HL-60/S4 (cell line): ENCODE data around the gene MFAP3.

ENCODE experiments used
- in situ Hi-C: fragments of 300-500 bp; cut with MboI; formaldehyde crosslinking; loops from 2 replicates; pipeline ENCODE4 v1.14.3; 2022; ENCODE audit warnings: low sequenced_read_pairs

The MFAP3 gene

DNA sequence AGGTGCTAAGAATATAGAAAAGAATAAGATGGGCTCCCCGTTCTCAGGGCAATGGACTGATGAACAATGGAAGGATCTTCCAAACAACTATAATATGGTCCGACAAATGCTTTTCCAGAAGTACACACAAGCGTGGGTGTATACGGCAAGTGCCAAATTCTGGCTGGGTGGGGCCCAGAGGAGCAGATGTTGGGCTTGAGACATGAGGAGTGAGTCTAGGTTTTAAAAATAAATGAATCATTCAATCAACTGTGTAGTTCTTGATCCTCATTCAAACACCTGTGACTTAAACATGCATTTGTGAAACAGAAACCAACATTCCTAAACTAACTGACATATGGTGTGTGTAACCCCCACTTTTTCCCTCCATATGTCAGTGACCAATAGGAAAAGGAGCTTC lies 47.9 kb downstream of the MFAP3 start:
- in situ Hi-C loops = no loop called here

GRCh38 chr5:154087260-154087659 lies 48.5 kb downstream of the MFAP3 start:
- in situ Hi-C loops = no loop called here

GRCh38 chr5:154088801-154089200 lies 50.0 kb downstream of the MFAP3 start:
- in situ Hi-C loops = no loop called here

- in situ Hi-C loops = no loop called here
These were observed 51.9 kb downstream of the MFAP3 start for GRCh38 chr5:154090656-154091055.

DNA sequence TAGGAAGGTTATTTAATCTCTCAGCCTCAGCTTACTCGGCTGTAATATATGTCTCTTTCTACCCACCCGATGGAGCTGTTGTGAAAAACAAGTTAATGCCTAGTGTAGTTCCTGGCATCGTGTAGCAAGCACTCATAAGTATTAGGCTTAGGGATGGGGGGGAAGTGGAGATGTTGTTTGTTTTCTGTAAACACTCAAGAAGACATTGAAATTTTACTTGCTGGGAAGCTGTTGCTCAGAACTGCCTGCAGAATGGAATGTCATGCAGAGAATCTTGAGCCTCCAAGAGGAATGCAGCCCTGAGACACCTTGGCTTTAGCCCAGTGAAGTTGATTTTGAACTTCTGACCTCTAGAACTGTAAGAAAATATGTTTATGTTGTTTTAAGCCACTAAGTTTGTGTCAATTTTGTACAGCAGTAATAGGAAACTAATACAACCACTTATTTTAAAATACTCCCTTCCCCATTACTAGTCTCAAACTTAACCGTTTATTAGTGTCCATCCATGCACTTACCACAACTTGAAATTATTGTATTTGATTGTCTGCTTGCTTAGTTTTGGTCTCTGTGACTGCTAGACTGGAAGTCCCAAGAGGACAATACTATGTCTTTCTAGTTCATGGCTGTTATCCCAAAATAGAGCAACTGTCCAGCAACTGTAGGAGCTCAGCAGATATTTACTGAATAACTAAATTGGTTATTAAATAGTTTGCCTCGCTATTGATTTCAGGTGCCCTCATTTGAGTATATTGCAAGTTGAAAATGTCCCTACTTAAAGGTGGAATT lies 53.8 kb downstream of the MFAP3 start:
- in situ Hi-C loops = no loop called here

DNA sequence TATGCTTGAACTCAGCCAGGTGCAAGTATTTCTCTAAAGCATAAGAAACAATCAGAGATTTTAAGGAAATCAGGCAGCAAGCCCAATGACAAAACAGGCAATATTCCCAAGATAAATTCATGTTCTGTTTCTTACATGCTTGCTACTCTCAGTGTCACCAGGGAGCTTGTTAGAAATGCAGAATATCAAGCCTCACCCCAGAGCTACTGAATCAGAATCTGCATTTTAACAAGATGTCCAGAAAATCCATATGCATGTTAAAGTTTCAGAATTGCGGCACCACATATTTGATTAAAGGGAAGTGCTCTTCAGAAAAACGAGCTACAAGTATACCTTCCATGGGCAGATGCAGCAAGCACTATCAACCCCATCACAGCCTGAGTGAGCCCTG lies 54.4 kb downstream of the MFAP3 start:
- in situ Hi-C loops = no loop called here

DNA sequence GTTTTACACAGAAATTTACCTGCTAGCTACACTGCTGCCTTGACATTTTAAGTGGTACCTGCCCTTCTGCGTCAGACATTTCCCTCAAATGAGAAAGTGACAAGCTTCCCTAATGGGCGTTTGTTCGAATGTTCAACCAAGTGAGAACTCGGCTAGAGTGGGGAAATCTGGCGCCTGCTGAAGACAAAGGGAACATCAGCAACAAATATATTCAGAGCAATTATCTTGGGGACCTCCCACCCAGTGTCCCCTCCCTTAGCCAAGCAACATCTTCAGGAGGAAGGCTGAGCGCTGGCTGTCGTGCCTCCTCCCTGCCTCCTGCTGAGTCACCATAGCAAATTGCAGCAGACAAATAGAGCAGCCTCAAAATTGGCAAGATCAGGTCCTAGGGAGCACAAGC lies 57.1 kb downstream of the MFAP3 start:
- in situ Hi-C loops = no loop called here

- in situ Hi-C loops = no loop called here
These were observed 58.3 kb downstream of the MFAP3 start for GRCh38 chr5:154097031-154097430.

DNA sequence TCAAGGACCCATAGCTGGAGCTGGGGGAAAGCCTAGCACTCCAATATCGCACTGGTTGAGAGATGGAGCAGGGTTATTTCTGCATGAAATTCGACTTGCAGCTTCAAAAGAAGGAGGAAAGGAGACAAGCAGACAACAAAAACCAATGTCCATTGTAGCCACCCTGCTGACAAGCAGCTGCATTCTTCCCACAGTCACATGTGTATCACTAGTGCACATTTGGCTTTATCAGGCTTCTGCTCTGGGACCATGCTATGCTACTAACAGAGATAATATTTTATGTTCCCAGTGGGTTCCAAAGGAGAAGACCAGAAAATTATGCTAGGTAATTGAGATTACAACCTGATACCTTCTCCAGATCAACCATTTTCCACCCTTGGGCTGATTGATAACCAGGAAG lies 59.7 kb downstream of the MFAP3 start:
- in situ Hi-C loops = no loop called here

DNA sequence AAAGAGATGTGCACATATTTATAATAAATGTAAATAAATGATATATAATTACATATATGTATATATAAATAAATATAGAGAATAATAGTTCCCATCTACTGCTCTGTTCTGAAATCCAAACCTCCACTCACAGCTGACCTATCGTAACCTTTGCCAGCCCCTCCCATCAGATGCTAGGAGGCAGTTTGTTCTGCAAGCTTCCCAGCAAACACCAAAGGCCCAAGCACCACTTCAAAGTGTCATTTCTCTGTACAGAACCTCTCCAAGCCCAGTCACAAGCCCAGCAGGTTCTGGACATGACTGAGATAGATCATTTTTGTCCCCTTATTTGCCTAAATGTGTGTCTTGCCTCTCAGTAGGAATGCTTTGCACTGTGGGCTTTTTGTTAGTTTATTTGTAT lies 62.4 kb downstream of the MFAP3 start:
- in situ Hi-C loops = no loop called here

DNA sequence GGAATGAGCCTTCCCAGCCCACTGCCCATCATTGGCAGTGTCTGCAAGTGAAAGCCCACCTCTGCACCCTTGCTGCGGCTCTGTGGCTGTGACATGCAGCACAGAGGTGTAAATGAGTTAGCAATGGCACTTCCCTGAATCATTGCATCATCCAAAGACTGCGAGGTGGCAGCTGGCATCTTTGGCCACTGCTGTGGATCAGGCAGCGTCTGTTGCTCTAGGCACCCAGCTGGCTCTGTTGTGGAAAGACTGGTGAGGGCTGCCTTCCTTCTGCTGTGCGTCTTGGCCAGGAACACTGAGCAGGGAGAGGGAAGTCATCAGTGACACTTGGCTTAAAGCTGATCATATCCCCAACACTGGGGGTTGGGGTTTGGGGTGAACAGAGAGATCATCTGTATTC lies 64.5 kb downstream of the MFAP3 start:
- in situ Hi-C loops = no loop called here
